Astrocyte (in vitro differentiated cells and primary cell): ENCODE results near the gene INVS. TPM values are rescaled to one million over a fixed set of nuclear protein-coding genes. Genes with fewer than 3 reads are reported as not detected.
"Not testable (repeated sequence)": the region's sequence is repeated elsewhere in the genome, so short reads cannot be mapped to it uniquely, and the experiment has no call there.

ENCODE experiments used
- DNase-seq: peaks from one replicate; pipeline ENCODE4 v3.0.0-alpha.2; 2010; ENCODE audit warnings: low read depth
- FAIRE-seq: peaks from 2 replicates; lab custom pipeline; 2011; peaks lifted over from hg19 to GRCh38; lab: Jason Lieb, UNC
- H2AFZ ChIP-seq: 2 replicates; pipeline ENCODE4 v1.6.0; 2012; ENCODE audit warnings: low read depth, low read length, inconsistent platforms
- H3K27ac ChIP-seq: 2 replicates; pipeline ENCODE4 v1.5.1; 2011; ENCODE audit warnings: low read depth, low read length, inconsistent platforms
- H3K27me3 ChIP-seq: 2 replicates; pipeline ENCODE4 v1.6.0; 2011; ENCODE audit warnings: low read length, inconsistent platforms; ENCODE audit not compliant: insufficient read depth
- H3K36me3 ChIP-seq: 2 replicates; pipeline ENCODE4 v1.5.1; 2011; ENCODE audit warnings: low read length, inconsistent platforms; ENCODE audit not compliant: insufficient read depth
- H3K4me1 ChIP-seq: 2 replicates; pipeline ENCODE4 v1.5.1; 2011; ENCODE audit warnings: low read length, inconsistent platforms; ENCODE audit not compliant: insufficient read depth
- H3K4me2 ChIP-seq: 2 replicates; pipeline ENCODE4 v1.6.0; 2012; ENCODE audit warnings: low read length, inconsistent platforms
- H3K4me3 ChIP-seq: 2 replicates; pipeline ENCODE4 v1.5.1; 2011; ENCODE audit warnings: low read depth, mild to moderate bottlenecking, low read length, inconsistent platforms; ENCODE audit not compliant: insufficient read depth
- H3K79me2 ChIP-seq: 2 replicates; pipeline ENCODE4 v1.6.0; 2012; ENCODE audit warnings: mild to moderate bottlenecking, low read length, inconsistent platforms; ENCODE audit not compliant: insufficient read depth
- H3K9ac ChIP-seq: 2 replicates; pipeline ENCODE4 v1.6.0; 2012; ENCODE audit warnings: mild to moderate bottlenecking, low read length, inconsistent platforms
- H3K9me3 ChIP-seq: 2 replicates; pipeline ENCODE4 v1.5.1; 2012; ENCODE audit warnings: low read depth, mild to moderate bottlenecking, low read length, inconsistent platforms; ENCODE audit not compliant: insufficient read depth
- H4K20me1 ChIP-seq: 2 replicates; pipeline ENCODE4 v1.6.0; 2012; ENCODE audit warnings: low read length, inconsistent platforms; ENCODE audit not compliant: insufficient read depth
- H3K27ac Mint-ChIP-seq: one replicate; pipeline ENCODE4 v1.8.0; 2021; ENCODE audit warnings: mild to moderate bottlenecking, mixed read lengths; ENCODE audit not compliant: unreplicated experiment
- H3K27me3 Mint-ChIP-seq: one replicate; pipeline ENCODE4 v1.8.0; 2021; ENCODE audit warnings: low read depth, mixed read lengths; ENCODE audit not compliant: unreplicated experiment
- H3K36me3 Mint-ChIP-seq: one replicate; pipeline ENCODE4 v1.8.0; 2021; ENCODE audit warnings: low read depth, mixed read lengths; ENCODE audit not compliant: unreplicated experiment
- H3K4me1 Mint-ChIP-seq: one replicate; pipeline ENCODE4 v1.8.0; 2021; ENCODE audit warnings: low read depth, mixed read lengths; ENCODE audit not compliant: unreplicated experiment
- H3K4me3 Mint-ChIP-seq: one replicate; pipeline ENCODE4 v1.8.0; 2021; ENCODE audit warnings: mild to moderate bottlenecking, moderate library complexity, mixed read lengths; ENCODE audit not compliant: unreplicated experiment
- H3K9me3 Mint-ChIP-seq: one replicate; pipeline ENCODE4 v1.8.0; 2021; ENCODE audit warnings: mild to moderate bottlenecking, mixed read lengths; ENCODE audit not compliant: unreplicated experiment
- EZH2 ChIP-seq: IDR thresholded peaks from 2 replicates; pipeline ENCODE4 v1.6.1; 2012; ENCODE audit warnings: mild to moderate bottlenecking, low read length, inconsistent platforms; ENCODE audit not compliant: insufficient read depth
- total RNA-seq: library from RNA; stranded (reverse); gene quantifications from 2 replicates; pipeline ENCODE4 v1.2.1, GENCODE V29; 2021
- TF ChIP-seq, protein P1 (sequence below): IDR thresholded peaks from 2 replicates; pipeline ENCODE4 v1.5.1; 2011; ENCODE audit warnings: low read depth, mild to moderate bottlenecking, inconsistent platforms, low read length, moderate library complexity; ENCODE audit not compliant: insufficient read depth

INVS gene
- total RNA-seq, 1 donor from 2014 or later: 17.5 TPM

DNA sequence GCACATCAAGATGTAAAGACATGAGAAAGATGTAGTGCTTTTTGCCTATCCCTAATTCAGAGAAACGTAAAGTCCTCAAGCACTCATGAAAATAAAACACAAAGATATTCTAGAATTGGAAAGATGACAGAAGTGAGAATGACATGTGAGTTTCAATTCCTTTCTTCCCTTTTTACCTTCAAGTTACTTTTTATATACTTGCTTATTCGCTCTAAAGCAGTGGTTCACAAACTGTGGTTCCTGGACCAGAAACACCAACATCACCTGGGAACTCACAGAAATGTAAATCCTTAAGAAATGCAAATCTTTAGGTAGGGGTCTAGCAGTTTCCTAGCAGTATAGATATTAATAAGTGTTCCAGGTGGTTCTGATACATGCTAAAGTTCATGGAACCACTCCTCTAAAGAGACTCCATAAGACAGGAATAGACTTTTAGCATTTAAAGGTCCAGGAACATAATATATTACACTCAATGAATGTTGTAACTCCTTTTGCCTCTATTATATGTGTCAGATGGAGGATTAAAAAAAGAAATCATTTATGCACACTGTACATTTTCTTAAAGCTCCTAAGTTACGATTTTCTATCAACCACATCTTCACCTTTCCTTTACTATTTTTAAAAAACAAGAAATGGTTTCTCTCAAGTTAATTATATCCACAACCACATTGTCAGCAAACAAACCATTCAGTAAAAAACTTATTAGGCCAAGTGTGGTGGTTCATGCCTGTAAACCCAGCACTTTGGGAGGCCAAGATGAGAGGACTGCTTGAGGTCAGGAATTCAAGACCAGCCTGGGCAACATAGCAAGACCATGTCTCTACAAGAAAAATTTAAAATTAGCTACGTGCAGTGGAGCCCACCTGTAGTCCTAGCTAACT lies 40.1 kb upstream of the INVS start:
- no peak overlapping the region for H3K4me3 ChIP-seq
- H3K9me3 ChIP-seq: no peaks in the 10 kb centered on the region
- H3K4me1 ChIP-seq: no peaks in the 10 kb centered on the region
- peaks cover 3% of the 10 kb centered on the region for H3K79me2 ChIP-seq
- Mint-ChIP-seq H3K9me3 (no peaks in the 10 kb centered on the region), H3K4me3 (no peak overlapping the region), H3K36me3 (peaks cover 2% of the 10 kb centered on the region), H3K27ac (no peak overlapping the region), H3K27me3 (no peaks in the 10 kb centered on the region), H3K4me1 (peaks cover 3% of the 10 kb centered on the region)
- no peak for TF ChIP-seq EZH2
- TF ChIP-seq, protein P1, sequence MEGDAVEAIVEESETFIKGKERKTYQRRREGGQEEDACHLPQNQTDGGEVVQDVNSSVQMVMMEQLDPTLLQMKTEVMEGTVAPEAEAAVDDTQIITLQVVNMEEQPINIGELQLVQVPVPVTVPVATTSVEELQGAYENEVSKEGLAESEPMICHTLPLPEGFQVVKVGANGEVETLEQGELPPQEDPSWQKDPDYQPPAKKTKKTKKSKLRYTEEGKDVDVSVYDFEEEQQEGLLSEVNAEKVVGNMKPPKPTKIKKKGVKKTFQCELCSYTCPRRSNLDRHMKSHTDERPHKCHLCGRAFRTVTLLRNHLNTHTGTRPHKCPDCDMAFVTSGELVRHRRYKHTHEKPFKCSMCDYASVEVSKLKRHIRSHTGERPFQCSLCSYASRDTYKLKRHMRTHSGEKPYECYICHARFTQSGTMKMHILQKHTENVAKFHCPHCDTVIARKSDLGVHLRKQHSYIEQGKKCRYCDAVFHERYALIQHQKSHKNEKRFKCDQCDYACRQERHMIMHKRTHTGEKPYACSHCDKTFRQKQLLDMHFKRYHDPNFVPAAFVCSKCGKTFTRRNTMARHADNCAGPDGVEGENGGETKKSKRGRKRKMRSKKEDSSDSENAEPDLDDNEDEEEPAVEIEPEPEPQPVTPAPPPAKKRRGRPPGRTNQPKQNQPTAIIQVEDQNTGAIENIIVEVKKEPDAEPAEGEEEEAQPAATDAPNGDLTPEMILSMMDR: no peak
- H2AFZ ChIP-seq: no peak overlapping the region
- H3K27me3 ChIP-seq: no peaks in the 10 kb centered on the region
- no peak overlapping the region for H3K9ac ChIP-seq
- no peak overlapping the region for H3K4me2 ChIP-seq
- H4K20me1 ChIP-seq: peaks cover 8% of the 10 kb centered on the region
- no peak overlapping the region for H3K27ac ChIP-seq
- no peaks in the 10 kb centered on the region for H3K36me3 ChIP-seq
- FAIRE-seq: no peak
- no peak for DNase-seq

DNA sequence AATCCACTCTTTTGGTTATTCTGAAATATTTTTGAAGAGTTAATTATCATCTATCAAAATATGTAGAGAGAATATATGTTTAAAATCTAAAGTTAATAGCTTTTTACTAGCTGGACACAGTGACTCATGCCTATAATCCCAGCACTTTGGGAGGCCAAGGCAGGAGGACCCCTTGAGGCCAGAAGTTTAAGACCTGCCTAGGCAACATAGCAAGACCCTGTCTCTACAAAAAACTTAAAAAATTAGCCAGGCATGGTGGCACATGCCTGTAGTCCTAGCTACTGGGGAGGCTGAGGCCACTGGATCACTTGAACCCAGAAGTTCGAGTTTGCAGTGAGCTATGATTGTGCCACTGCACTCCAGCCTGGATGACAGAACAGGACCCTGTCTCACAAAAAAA lies 36.4 kb upstream of the INVS start:
- H3K9me3 Mint-ChIP-seq, H3K27me3 Mint-ChIP-seq, FAIRE-seq, H3K4me1 ChIP-seq, DNase-seq, H3K9me3 ChIP-seq, H3K27ac Mint-ChIP-seq, H3K27me3 ChIP-seq, H3K4me2 ChIP-seq, H3K36me3 ChIP-seq, H3K4me3 Mint-ChIP-seq, H3K27ac ChIP-seq, H3K9ac ChIP-seq, H3K36me3 Mint-ChIP-seq, H2AFZ ChIP-seq, H3K4me3 ChIP-seq, H3K4me1 Mint-ChIP-seq: not testable (repeated sequence)
- H4K20me1 ChIP-seq: peaks cover 33% of the 10 kb centered on the region
- H3K79me2 ChIP-seq: peaks cover 12% of the 10 kb centered on the region

DNA sequence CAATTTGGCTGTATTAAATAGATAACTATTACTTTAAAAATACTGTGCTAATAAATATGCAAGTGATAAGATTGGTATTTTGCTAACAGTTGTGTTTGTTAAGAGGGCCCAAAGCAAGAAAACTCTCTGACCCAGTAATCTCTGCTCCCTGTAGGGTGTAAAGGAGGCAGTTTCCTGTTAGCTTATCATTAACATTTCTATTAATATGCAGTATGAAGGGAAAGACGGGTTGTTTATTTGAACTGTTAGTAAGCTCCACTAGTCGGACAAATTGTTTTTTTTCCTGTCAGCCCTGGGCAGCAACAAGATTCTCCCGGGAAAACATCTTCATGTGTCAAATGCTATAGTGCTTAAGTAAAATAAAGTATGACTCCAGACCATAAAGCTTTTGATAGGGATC lies 35.9 kb upstream of the INVS start:
- Mint-ChIP-seq H3K4me1 (peaks cover 7% of the 10 kb centered on the region), H3K36me3 (peaks cover 8% of the 10 kb centered on the region), H3K4me3 (no peak overlapping the region), H3K27me3 (no peaks in the 10 kb centered on the region), H3K27ac (no peak overlapping the region), H3K9me3 (peaks cover 6% of the 10 kb centered on the region)
- TF ChIP-seq, protein P1: no peak
- no peak for TF ChIP-seq EZH2
- FAIRE-seq (no peak), DNase-seq (no peak)
- Histone ChIP-seq H2AFZ (no peak overlapping the region), H3K27ac (no peak overlapping the region), H4K20me1 (peaks cover 33% of the 10 kb centered on the region), H3K4me2 (no peak overlapping the region), H3K36me3 (no peaks in the 10 kb centered on the region), H3K9ac (no peak overlapping the region), H3K4me1 (no peaks in the 10 kb centered on the region), H3K9me3 (no peaks in the 10 kb centered on the region), H3K4me3 (no peak overlapping the region), H3K79me2 (peaks cover 12% of the 10 kb centered on the region), H3K27me3 (no peaks in the 10 kb centered on the region)
